COLO668 (cell line): Measurements from ENCODE around the gene AK5.

Experiments
- DNase-seq: peaks from one replicate; lab custom pipeline; 2025; ENCODE audit not compliant: unreplicated experiment; lab: John Stamatoyannopoulos, UW

AK5 gene, protein sequence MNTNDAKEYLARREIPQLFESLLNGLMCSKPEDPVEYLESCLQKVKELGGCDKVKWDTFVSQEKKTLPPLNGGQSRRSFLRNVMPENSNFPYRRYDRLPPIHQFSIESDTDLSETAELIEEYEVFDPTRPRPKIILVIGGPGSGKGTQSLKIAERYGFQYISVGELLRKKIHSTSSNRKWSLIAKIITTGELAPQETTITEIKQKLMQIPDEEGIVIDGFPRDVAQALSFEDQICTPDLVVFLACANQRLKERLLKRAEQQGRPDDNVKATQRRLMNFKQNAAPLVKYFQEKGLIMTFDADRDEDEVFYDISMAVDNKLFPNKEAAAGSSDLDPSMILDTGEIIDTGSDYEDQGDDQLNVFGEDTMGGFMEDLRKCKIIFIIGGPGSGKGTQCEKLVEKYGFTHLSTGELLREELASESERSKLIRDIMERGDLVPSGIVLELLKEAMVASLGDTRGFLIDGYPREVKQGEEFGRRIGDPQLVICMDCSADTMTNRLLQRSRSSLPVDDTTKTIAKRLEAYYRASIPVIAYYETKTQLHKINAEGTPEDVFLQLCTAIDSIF

DNA sequence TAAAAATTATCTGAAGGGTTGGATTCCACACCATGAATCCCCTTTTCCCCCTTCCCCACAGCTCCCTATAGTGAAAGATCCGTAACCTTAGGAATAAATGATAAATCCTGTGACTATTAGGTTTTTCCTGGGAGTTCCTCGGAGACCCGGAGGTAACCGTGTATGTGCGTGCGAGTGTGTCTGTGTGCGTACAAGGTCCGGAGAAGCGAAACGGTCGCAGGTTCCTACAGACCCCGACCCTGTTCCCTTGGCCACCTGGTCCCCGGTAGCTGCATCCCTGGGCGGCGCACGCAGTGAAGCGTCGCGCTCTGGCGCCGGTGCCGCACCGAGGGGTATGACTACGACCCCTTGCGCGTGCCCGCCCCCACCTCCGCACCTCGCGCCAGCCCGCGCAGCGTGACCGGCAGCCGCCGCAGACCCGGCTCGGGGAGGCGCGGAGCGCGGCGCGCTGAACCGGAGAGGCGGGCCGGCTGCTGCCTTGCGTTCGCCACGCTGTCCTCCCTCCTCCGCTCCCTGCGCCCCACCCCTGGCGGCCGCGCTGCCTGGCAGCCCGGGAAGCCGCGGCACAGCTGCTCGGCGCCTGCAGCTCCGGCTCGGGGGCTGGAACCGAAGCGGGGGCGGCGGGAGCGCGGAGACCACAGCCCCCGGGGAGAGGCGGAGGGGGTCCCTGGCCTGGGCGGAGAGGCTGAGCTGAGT lies at the start of gene AK5:
Gene AK5, plus strand, starts transcription at position 529 of the 696 bp plus-strand sequence. CDS start 295 bp downstream, outside the sequence.
- peak; percentile 85 for DNase-seq

DNA sequence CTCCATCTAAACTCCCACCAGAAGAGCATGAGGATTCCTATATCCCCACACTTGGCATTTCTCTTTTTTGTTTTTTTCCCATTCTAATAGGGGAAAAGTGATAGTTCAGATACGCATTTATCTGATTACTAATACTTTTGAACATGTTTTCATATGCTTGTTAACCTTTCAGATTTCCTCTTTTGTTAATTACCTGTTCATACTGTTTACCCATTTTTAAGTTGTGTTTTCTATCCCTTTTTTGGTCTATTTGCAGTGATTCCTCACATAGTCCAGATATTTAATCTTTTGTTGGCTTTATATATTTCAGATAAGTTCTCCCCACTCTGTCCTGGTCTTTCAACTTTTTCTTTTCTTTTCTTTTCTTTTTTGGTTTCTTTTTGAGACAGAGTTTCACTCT lies 49.0 kb upstream of the AK5 start:
- no peak for DNase-seq

DNA sequence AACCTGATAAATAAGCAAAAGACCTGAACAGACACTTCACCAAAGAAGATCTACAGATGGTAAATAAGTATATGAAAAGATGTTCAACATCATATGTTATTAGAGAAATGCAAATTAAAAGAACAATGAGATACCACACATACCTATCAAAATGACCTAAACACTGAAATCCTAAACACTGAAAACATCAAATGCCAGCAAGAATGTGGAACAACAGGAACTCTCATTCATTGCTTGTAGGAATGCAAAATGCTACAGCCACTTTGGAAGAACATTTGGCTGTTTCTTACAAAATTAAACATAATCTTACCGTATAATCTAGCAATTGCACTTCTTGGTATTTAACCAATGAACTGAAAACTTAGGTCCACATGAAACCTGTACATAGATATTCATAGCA lies 47.7 kb upstream of the AK5 start:
- DNase-seq, result no peak

DNA sequence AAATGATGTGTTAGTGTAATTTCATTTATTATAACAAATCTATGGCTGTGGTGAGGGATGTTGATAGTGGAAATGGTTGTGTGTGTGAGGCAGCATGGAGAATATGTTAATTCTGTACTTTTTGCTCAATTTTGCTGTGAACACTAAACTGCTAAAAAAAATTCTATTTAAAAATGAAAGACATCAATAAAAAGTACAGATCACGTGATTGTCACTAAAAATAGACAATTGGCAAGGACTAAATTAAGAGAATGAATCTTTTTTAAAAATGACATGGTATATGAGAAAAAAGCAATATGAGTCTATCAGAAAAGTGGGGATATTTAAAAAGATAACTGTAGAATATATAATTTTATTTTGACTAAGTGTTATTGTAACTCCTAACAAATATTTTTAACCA lies 46.9 kb upstream of the AK5 start:
- DNase-seq, result no peak

DNA sequence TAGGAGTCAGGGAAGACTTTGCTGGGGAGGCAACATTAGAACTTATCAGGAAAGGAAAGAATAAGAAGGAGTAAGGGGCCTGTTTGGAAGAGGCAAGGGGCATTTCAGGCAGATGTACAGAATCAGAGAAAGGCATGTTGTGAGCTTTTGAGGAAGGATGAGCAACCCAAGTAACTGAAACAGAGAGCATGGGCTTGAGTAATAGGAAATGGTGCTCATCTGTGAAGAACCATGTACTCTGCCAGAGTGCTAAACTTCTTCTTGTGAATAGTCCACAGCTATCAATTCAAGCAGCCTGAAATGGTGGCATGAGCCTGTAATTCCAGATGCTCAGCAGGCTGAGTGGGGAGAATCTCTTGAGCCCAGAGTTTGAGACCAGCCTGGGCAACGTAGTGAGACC lies 43.4 kb upstream of the AK5 start:
- DNase-seq, result no peak

DNA sequence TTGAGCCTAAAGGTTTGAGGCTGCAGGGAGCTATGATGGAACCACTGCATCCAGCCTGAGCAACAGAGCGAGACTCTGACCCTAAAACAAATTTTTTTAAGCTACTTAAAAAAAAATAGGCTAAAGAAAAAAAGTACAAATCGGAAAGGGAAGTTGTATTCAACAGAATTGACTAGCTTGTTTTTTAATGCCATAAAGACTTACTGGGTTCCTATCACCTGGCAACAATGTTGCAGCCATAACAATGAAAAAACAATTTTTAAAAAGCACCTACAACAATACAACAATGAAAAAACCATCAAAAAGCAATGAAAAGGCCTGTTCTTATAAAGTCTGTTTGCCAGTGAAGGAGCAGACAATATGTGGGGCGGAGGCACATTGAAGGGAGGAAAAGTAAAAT lies 42.5 kb upstream of the AK5 start:
- no peak for DNase-seq

DNA sequence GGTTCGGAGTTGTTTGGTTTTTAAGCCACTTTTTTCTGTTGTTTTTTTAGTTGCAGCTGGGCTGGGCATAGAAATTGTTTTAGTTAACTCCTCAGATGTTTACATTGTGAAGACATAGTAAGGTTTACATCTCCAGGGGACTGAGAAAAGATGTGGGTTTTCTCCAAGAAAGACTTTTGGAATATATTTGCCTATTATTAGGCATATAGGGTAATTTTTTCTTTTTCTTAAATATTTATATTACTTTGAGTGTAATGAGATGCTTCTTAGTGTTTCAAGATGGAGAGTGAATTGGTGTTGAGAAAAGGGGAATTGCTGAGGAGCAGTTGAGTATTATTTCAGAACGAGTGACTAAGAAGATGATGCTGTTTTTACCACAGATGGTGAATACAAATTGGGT lies 36.0 kb upstream of the AK5 start:
- no peak for DNase-seq

DNA sequence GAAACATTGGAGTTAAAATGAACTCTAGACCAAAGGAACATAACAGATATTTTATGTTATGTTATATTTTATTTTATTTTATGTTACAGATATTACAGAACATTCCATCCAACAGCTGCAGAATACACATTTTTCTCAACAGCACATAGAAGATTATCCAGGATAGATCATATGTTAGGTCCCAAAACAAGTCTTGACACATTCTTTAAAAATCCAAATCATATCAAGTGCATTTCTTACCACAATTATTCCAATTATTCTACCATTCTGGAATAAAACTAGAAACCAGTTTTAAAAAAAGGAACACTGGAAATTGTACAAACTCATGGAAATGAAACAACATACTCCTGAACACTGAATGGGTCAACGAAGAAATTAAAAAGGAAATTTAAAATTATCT lies 31.7 kb upstream of the AK5 start:
- no peak for DNase-seq

DNA sequence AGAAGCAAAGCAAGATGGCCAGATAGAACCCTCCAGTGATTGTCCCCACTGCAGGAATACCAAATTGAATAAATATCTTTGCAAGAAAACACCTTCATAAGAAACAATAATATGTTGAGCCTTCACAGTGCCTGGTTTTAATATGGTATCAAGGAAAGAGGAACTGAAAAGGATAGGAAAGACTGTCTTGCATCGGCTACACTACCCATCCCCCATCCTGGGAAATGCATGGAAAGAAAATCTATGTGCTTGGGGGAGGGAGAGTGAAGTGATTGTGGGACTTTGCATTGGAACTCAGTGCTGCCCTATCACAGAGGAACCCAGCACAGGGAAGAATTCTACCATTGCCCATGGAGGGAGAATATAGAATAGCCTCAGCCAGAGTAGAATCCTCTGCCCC lies 28.6 kb upstream of the AK5 start:
- DNase-seq, result no peak

DNA sequence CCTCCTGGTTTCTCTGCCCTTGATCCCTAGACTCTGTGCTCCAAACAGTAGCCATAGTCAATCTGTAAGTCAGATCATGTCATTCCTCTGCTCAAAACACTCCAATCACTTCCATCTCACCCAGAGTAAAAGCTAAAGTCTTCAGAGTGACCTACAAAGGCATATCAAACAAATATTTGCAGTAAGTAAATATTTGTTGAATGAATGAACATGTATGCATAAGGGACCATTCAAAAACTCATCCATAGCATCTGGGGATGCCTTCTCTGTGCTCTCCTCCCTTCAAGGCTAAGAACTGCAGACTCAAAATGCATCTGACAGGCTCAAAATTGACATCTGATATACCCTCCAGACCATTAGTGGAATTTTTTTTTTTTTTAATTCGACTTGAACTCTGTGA lies 18.1 kb upstream of the AK5 start:
- no peak for DNase-seq

DNA sequence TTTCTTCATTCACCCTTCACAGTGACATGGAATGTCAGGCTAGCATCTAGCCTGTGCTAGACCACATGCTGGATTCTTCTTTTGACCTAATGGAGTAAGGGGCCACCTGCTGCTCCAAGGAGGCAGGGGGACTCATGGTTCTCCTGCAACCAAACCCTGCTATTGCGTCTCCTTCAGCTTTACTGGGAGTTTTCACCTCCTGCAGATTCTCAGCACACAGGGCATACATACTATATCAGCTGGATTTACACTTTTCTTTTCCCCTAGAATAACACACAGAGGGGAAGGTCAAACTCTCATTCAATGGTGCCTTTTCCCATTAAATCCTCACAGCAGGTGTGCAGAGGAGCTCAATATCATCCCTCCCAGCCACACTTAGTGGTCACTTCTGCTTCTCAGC lies 16.6 kb upstream of the AK5 start:
- no peak for DNase-seq

DNA sequence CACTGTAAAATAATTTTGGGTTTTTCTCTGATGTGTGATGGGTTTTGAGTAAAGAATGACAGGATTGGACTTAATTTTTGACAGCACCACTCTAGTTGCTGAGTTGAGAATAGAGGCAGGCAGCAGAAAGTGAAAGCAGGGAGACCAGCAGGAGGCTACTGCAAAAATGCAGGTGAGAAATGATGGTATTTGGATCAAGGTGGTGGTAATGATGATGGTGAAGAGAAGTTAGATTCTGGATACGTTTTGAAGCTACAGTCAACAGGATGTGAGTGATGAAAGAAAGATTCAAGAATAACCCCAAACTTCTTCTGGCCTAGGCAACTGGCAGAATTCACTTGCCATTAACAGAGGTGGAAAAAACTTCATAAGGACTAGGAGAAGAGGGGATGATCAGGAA lies 14.8 kb upstream of the AK5 start:
- DNase-seq, result no peak

DNA sequence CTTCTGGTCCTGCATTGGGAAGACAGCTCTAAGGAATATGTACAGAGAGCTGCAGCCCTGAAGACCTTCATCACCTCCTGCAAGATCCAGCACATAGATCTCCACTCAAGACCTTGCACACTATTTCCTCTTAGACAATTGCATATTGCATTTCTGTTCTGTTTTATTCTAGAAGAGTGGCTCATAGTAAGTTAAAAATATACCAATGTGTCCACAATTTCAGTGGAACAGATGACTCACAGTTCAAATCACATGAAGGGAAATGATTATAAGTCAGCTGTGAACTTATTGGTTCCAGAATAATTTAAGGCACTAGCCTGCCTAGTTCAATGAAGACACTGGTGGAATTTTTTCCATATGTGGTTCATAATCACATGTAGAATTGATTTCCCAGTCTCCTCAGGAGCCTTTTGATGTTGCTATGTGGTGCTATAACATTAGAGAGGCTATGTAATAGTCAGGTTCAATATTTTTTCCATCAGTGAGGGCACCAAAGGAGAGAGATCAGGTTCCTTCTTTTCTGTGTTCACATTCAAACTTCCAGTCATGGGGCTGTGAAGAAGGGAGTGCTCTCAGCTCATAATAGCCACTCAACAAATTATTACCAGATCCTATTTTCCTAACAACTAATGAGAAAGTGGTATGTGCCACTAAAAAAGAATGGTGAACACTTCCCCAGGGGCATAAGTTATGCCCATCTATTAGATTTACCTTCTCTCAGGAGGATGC lies 9.8 kb upstream of the AK5 start:
- no peak for DNase-seq

DNA sequence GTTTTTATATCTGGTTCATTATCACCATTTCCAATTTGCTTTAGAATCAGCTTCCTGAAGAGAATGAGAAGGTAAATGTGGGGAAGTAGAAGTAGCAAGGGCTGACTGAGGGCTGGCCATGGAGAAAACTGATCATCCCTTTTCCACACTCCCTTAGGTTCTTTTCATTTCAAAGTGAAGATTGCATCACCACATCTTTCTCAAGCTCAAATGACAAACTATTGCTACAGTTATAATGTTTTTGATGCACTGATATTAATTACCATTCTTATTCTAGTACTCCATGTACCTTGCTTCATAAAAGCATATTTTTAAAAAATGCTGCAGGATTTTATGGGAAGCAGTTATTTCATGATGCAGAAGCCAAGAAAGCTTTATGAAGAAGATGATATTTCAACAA lies 7.9 kb upstream of the AK5 start:
- no peak for DNase-seq

DNA sequence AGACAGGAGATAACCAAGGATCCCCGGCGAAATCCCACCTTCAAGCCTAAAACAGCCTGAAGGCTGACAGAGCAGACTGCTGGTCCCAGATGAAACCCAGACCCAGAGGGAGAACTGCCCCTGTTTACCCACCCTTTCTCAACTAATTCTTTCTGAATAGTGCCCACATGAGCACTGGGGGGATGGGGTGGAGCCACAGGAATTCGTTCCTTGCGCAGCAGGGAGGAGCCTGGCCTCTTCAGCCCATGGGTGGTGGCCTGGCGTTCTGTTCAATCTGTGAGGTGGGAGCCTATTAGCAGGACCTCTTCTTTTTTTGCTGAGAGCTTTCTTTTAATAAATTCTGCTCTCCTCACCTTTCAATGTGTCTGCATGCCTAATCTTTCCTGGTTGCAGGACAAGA lies 6.6 kb upstream of the AK5 start:
- no peak for DNase-seq

DNA sequence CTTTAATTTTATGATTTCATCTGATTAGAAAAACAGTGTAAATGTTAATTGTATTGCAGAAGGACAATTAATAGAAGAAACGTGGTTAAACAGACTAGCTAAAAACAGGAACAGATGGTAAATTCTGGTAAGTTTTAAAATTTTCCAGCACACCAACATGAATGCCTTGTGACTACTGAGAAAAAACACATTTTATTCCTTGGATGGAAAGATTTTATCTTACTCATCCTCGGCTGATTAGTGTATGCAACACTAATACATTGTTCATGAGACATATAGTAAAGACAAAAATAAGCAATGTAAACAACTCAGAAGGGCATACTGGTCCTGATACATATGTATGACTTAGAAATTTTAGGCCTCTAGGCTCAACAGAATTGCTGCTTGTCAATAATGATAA lies 4.9 kb upstream of the AK5 start:
- no peak for DNase-seq

DNA sequence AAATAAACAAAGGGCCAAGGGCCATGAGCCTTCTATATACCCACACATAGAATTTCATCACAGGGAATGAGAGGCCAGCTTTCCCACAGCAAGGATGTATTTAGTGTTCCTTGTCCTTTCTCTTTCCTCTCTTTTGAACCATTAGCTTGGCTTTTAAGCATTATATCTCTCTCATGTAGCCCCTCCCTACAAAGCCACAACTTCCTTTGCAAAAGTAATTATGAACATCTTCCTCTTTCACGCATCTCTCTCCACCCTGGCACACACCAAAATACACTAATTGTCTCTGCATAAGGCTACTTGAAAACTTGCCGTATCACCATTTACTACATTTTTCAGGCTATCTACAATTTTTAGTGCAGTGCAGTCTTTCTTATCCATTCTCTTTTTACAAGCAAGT lies 1.9 kb upstream of the AK5 start:
- no peak for DNase-seq

DNA sequence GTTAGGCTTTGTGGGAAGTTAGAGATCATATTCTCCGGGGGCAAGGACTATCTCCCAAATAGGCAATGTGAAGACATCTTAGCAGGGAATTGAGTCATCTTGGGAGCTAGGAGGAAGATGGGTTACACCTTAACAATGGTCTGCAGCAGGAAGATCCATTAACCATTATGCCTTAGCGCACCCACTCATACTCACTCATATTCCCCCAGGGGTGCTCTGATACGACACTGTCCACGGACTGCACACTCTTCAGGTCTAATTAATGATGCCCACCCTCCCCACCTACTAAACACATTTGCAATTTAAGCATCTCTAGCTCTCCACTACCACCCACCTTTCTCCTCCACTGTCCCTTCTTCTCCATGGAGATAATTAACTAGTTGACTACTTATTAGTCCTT lies 857 bp upstream of the AK5 start:
- no peak for DNase-seq

DNA sequence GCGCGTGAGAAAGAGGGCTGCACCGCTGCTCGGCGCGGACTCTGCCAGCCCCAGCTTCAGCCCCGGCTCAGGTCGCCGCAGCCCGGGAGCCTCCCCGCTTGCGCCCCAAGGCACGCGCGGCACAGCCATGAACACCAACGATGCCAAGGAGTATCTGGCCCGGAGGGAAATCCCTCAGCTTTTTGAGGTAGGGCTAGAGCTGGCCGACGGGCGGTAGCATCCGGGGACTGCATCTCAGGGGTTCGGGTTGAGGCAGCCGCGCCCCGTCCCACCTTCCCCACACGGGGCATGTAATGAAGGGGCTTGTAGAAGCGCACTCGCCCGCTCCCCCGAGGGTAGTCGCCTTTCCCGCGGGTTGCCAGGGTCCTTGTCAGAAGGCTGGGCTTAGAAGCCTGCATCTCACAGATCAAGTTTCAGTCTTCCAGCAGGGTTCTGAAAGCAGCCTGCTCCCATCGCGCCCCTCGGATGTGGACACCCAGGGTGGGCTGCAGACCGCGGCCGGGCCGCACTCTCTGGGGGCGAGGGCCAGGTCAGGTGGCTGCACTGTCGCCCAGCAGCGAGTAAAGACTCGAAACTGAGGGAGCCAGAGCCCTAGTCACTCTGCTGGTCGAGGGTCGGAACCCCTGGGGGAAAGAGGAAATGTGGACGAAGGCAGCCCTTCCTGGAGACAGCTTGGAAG lies 507 bp downstream of the AK5 start:
- DNase-seq, result peak; percentile 79

DNA sequence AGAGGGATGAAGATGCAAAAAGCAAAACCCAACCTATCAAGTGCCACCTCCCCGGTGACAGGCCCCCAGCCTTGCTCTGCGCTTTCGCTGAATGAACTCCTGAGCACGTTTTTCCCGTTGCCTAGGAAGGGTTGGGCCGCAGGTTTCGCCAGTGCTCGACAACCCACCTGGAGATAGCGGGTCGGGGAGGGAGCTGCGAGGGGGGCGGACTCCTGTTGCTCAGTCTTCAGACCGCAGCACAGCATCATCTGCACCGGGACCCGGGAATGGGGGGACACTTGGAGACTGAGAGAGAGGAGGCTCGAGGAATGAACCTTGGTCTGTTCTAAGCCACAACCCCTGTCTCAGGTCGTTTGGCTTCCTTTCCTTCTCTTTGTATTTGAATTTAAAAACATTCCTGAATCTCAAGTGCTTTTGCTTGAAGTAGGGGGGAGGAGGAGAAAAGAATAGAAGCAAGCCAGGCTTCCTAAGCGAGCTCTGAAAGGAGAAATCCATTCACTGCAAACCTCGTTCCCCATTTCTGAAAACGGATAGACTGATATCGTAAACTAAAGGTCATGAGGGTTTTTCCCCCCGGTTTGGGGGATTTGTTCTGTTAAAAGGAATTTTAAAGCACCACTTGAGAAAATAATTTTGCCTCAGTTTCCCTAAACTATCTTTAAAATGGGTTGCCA lies 1.2 kb downstream of the AK5 start:
- DNase-seq, result peak; percentile 36
